HCEC 1CT (cell line): ENCODE measurements around the gene RALGAPA1.

Source experiments
- DNase-seq: peaks from one replicate; pipeline ENCODE4 v3.0.0-alpha.2; 2017

RALGAPA1 gene

DNA sequence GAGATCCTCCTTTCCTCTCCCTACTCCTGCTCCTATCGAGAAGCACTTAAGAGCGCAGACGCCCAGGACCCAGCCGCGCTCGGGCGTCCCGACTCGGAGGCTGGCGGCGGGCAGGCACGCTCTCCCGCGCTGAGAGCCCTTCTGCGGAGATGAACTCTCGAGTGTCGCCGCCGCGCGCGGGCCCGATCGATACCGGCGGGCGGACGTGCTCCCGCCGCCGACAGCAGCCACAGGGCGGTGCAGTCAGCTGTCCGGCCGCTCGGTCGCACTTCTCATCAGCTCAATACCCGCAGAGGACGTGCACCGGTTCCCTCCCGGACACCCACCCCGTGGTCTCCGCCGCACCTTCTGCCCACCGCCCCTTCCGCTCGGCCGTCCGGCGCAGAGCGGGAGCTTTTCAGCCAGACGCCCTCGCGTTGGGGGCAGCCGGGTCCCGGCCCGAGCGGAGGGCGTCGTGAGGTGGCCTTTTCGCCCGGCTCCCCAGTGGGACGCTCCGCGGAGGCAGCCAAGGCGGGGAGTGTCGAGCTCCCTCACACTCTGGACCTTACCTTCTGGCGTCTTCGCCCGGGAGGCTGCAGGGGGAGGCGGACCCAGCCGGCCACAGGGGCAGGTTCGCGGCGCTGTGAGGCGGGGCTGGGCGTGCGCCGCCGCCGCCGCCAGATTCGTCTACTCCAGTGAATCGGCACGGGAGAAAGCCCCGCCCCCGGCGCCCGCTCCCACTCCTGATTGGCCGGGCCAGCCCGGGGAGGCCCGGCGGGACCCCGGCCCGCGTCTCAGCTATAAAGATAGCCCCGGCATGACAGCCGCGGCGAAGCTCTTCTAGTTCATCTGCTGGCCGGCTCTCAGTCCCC lies 275.5 kb downstream of the RALGAPA1 start, which contains the start of gene INSM2:
INSM2 (plus strand) TSS at position 808 of the 851 bp plus-strand sequence. CDS start 89 bp downstream, outside the sequence.
- no peak for DNase-seq

DNA sequence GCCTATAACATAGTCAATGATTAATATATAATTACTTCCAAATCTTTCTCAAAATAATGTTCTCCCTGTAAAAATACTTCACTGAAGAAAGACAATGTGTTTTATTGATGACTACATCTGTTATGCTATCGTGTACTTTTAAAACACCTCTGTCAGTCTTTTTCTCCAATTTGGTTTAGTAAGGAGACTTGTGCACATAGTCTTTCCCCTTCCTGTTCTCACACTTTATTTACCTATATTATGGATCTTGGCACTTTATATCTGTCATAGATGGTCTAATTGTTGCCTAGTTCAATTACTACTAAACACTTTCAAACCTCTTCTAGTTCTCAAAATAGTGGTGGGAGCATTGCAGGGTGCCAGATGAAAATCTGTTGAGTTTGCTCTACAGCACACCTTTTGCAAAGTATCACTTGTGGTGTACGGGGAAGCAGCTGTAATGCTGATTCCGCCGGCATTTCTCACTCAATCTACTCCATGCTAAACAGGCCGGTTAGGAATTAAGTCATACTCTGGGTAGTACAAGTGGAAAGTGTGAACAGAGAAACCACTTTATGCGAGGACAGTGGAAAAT lies 276.2 kb downstream of the RALGAPA1 start:
- no peak for DNase-seq

DNA sequence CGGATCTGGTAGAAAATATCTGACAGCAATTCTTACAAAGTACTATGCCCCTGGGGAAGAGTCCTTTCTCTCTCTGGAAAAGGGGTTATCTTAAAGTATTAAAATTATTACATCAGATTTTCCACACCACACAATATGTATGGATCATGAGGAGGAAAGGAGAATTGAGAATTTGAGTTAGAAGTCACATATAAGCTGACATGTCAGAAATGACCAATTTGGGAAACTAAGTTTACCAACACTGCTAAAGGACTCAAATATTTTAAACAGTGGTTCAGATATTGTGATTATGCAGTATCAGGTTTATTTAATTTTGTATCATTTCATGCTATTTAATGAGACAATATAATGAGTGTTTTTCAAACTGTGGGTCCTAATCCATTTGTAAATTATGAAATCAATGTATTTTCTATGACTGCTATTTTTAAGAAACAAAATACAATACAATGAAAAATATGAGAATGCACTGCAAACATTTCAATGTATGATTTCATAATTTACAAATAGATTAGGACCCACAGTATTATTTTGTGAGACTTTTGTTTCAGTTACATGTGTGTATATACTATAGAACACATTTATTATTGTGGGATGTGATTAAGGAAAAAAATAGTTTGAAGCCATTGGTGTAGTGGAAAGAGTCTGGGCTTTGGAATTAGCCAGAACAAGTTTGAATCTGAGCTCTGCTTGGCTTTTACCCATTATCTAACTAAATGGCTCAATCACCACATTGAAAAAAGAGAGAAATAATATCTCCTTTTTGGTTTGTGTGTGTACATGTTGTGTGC lies 276.9 kb downstream of the RALGAPA1 start:
- no peak for DNase-seq

DNA sequence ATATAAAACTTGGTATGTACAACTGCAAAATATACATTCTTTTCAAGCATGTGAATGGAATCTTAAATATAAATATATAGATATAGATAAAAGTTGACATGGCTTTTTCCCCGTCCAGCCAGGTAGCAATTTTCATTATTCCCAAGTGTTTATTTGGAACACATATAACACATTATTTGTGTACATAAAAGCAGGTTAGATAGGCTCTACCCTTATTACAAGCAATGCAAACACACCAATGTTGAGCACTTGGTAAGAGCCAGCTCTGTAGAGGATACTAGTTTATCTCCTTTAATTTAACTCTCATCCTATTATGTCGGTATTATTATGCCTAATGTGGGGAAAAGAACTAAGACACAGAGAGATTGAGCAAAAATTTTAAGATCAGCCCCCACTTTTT lies 282.1 kb downstream of the RALGAPA1 start:
- no peak for DNase-seq

DNA sequence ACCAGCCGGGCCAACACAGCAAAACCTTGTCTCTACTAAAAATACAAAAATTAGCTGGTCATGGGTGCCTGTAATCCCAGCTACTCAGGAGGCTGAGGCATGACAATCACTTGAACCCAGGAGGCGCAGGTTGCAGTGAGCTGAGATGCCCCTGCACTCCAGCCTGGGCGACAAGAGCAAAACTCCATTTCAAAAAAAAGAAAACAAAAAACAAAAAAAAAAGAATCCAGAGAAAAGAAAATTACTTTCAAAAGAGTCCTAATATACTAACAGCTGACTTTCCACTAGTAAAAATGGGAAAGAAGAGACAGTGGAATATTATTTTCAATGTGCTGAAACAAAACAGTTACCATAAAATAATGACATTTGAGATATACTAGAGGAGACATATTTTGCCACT lies 283.4 kb downstream of the RALGAPA1 start:
- DNase-seq: no peak

DNA sequence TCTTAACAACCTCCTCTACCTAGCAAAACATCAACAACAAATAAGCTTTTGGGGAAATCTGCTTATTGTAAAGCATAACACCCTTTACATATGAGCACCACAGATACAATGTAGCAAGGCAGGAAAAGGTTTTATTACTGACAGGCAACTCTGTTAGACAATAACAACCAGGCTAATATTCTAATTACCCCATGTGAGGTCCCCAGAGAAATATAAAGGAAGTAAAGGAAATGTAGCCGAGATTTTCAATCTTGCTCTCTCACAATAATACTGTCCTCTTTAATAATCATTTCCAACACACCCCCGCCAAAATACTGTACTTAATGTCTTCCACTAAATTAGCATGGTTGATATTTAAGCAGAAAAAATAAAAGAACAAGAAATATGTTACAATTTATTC lies 289.1 kb downstream of the RALGAPA1 start:
- no peak for DNase-seq

DNA sequence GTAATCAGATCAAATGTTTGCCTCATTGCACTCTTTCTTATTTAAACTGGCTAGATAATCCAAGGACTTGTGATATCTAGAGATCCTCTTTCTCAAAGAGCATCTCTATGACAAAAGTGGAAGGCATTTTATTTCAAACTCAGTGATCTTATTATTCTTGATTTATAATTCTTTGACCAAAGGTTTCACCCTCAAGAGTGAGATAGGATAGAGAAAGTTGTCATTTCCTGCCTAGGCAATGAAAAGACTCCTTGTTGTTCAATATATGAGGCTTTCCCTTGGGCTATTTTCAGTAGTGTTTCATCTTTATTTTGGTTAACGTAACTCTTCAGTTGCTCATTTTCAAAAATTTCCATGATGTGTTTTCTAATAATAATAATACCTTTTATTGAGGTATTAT lies 293.2 kb downstream of the RALGAPA1 start:
- DNase-seq: no peak

DNA sequence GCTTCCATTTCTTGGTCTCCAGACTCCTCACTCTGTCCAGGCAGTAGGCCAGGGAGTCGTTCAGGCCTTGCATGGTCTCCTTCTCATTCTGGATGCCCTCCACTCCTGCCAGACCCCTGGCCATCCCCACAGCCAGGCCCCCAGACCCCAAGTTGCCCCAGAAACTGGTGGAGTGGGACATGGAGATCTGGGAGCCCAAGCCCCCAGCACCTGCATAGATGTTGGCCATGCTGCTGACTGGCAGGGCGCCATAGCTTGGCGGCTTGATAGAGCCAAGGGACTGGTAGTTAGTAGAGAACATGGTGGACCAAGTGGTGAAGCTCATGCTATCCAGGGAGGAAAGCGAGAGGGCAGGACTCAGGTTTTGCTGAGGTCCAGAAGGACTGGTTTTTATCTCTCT lies 296.3 kb downstream of the RALGAPA1 start:
- DNase-seq: no peak

DNA sequence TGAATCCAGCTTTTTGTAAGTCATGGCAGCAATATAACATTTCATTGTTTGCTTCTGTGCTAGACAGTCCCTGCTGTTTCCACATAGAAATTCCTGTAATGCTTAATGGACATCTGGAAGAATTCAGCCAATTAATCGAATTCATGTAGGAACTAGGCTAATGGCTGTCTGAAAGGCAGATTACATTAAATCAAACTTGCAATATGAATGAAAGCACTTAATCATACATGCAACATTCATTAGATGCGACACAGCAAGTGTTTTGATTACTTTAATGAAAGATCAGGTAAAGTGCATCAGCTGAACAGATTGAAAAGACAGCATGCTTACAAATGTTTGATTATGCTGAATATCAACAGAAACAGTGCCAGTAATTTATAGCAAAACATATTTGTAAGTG lies 299.2 kb downstream of the RALGAPA1 start:
- no peak for DNase-seq

DNA sequence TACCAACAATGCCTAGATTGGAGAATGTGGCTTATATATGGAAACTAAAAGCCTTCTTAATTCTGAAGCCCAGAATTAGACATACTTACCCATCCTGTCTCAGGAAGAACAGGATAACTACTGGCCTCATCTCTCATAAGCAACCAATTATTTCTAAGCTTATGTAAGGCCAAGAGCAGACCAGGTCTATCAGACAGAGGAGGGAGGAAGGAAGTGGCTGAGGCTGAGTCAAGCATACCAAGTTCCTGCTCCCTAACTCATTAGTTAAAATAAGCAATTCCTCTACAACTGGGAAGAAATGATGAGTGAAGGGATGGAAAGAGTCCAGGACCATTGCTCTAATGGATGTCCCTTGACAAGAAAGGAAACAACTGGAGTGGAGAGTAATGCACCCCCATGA lies 302.2 kb downstream of the RALGAPA1 start:
- peak; percentile 75 for DNase-seq

DNA sequence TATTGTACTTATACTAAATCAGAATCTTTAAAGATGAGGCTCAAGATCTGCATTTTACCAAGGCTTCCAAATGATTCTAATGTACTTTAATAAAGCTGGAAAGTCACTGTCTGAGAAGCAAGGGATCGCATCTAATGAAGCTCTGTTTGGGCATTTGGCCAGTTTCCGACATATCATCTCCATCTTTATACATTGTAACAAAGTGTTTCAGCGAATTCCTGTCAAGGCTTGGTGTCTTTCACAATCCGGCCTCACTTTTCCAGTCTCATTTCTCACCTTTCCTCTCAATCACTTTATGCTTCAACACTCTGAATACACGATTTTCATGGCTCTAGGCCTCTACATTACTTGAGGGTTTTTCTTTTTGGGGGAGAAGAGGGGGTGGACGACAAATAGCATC lies 302.6 kb downstream of the RALGAPA1 start:
- no peak for DNase-seq

DNA sequence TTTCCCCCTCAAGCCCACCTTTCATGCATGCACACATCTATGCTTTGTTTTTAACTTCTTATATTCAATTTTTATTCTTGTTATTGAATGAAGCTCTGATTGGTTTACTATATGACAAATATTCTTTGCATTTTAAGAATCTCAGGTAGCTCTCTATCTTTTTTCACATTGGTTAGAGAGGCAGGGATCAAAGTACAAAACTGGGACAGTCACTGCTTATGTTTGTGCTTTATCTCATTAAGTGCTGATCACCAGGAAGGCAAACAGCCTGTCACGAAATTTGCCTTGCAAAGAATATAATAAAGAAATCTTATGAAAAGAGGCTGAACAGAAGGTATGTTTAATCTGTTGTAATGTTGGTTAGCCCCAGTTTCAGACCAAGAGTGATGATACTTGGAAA lies 304.8 kb downstream of the RALGAPA1 start:
- DNase-seq: no peak

DNA sequence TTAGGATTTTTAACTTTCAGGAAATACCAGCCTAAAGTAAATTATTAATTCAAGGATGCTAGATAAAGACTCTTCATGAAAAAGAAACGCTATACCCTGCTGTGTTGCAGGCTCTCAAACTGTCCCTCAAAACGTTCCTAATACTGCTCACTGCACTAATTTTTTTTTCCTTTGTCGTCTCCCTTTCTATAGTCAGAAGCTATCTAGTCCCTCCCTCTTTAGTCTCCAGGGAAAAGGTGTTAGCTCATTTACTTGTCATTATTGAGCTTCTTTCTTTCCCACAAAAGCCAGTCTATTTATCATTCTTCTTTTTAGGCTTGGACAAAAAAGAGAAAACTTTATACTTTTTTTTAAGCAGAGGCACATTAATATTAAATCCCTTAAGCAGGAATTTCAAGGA lies 305.4 kb downstream of the RALGAPA1 start:
- no peak for DNase-seq

DNA sequence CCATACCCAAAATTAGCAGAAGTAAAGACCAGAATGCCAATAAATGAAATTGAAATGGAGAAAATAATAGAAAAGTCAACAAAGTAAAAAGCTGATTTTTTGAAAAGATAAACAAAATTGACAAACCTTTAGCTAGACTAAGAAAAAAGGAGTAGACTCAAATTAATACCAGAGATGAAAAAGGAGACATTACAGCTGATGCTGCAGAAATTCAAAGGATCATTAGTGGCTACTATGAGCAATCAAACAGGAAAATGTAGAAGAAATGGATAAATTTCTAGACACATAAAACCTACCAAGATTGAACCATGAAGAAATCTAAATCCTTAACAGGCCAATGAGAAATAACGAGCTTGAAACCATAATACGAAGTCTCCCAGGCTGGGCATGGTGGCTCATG lies 309.9 kb downstream of the RALGAPA1 start:
- DNase-seq: no peak

DNA sequence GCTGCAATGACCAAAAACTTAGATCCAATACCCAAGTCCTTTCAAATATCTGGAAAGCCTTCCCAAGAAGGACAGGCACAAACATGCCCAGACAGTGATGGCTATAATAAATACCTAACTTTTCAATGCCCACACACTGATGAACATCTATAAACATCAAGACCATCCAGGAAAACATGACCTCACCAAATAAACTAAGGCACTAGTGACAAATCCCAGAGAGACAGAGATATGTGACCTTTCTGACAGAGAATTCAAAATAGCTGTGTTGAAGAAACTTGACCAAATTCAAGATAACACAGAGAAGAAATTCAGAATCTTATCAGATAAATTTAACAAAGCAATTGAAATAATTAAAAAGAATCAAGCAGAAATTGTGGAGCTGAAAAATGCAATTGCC lies 313.8 kb downstream of the RALGAPA1 start:
- no peak for DNase-seq

DNA sequence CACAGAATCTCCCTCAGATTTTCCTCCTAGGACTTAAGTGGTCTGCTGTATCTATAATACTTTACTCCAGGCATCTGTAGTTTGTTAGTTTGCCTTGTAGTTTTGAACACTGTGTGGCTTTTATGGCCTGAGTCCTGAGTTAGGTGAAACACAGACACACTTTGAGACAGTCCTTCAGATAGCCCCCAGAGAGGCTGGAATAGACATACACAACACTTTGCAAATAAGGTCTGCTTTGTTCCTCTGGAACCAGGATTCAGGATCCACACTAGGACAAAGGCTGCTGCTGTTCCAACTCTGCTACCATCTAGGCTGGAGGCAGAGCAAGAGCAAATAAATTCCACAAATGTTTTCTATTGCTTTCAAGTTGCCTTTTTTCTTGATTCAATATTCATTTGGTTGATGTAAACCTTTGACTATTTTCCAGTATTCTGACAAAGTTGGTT lies 316.5 kb downstream of the RALGAPA1 start:
- DNase-seq: no peak
